ENCODE measurements around the gene KRT38.

DNA sequence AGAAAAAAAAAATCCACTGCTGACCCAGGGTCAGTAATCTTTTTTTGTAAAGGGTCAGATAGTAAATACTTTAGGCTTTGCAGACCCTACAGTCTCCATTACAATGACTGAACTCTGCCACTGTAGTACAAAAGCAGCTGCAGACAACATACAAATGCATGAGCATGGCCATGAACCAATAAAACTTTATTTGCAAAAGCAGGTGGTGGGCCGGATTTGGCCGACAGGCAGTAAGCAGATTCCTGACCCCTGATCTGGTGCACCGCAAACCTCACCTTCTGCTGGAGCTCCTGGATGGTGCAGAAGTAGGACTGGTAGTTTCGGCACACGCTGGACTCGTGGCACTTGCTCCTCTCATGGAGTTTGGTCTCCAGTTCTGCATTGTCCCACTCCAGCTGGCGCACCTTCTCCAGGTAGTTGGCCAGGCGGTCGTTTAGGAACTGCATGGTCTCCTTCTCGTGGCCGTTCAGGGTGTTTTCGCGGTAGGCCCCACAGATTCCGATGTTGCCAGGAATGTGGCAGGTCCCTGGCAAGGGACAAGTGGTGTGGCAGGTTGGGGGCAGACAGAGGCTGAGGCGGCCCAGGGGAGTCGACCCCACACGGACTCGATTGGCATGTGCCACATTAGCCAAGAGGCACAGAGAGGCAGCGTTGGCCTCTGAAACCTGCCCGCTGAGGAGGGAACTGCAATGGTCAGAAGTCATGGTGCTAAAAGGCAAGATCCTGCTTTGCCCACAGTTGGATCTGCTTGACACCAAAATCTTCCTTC is 29.5 kb downstream of the KRT38 start:
- TF ChIP-seq, protein P1, sequence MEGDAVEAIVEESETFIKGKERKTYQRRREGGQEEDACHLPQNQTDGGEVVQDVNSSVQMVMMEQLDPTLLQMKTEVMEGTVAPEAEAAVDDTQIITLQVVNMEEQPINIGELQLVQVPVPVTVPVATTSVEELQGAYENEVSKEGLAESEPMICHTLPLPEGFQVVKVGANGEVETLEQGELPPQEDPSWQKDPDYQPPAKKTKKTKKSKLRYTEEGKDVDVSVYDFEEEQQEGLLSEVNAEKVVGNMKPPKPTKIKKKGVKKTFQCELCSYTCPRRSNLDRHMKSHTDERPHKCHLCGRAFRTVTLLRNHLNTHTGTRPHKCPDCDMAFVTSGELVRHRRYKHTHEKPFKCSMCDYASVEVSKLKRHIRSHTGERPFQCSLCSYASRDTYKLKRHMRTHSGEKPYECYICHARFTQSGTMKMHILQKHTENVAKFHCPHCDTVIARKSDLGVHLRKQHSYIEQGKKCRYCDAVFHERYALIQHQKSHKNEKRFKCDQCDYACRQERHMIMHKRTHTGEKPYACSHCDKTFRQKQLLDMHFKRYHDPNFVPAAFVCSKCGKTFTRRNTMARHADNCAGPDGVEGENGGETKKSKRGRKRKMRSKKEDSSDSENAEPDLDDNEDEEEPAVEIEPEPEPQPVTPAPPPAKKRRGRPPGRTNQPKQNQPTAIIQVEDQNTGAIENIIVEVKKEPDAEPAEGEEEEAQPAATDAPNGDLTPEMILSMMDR (IDR thresholded peaks at IDR 0.05): no peak
- no peak for TF ChIP-seq EP300 (IDR thresholded peaks at IDR 0.05)

All from ovary (tissue), 3 donors.